A549 (cell line): ENCODE results near the gene CIBAR2. TPM values are rescaled to one million over a fixed set of nuclear protein-coding genes. Genes with fewer than 3 reads are reported as not detected.
A peak's percentile ranks its signal among the peaks of the same experiment; 100 is the strongest.

Experiments
- ATAC-seq, 2 experiments: fragments of 200-7000 bp in 1 of 2; fragments of >200 bp in 1 of 2; cut with Nextera tagmentation in 1 of 2; cut with Tn5 transposase in 1 of 2; 3 replicates each; pipeline versions ENCODE4 v1.8.0 to v1.9.1; 2018 to 2020; ENCODE audit warnings: mild to moderate bottlenecking in 1 of 2, moderate library complexity in 1 of 2
- CTCF ChIA-PET: fragments of 300-600 bp; sonication (Branson Sonifier 250); formaldehyde crosslinking; extraction: SDS; loops from one replicate; lab custom pipeline; 2021; ENCODE audit warnings: antibody characterized with exemption, inconsistent platforms; lab: Yijun Ruan, JAX
- POLR2A ChIA-PET: fragments of 350-600 bp; formaldehyde crosslinking; extraction: SDS; loops from one replicate; lab custom pipeline; 2021; ENCODE audit warnings: antibody characterized with exemption, inconsistent platforms; lab: Yijun Ruan, JAX
- DNase-seq, 2 experiments: peaks; one replicate each; pipeline versions ENCODE4 v3.0.0 to v3.0.0-alpha.2; 2011 to 2016; ENCODE audit warnings: low read depth in 1 of 2, low spot score in 1 of 2
- FAIRE-seq: peaks from 2 replicates; lab custom pipeline; 2011; peaks lifted over from hg19 to GRCh38; lab: Jason Lieb, UNC
- H3K27ac ChIP-seq, 2 experiments: fragments of >200 bp; sonication (Bioruptor Twin); formaldehyde crosslinking; 3 replicates each; pipeline ENCODE4 v1.5.1; 2016 to 2017
- H3K4me1 ChIP-seq: fragments of >200 bp; sonication (Bioruptor Twin); formaldehyde crosslinking; 3 replicates; pipeline ENCODE4 v1.6.1; 2016
- H3K4me2 ChIP-seq: fragments of >200 bp; sonication (Bioruptor Twin); formaldehyde crosslinking; 3 replicates; pipeline ENCODE4 v1.6.1; 2016
- H3K4me3 ChIP-seq: fragments of >200 bp; sonication (Bioruptor Twin); formaldehyde crosslinking; 3 replicates; pipeline ENCODE4 v1.5.1; 2016
- H3K9me3 ChIP-seq: fragments of >200 bp; sonication (Bioruptor Twin); formaldehyde crosslinking; 3 replicates; pipeline ENCODE4 v1.6.1; 2016
- BCL3 ChIP-seq: fragments of >200 bp; sonication (Bioruptor Twin); formaldehyde crosslinking; IDR thresholded peaks from 3 replicates; pipeline ENCODE4 v1.6.1; 2016
- EHF ChIP-seq: fragments of 250-450 bp; sonication (Bioruptor Pico); IDR thresholded peaks from 2 replicates; pipeline ENCODE4 v1.5.0; 2020; ENCODE audit warnings: mild to moderate bottlenecking
- FOXS1 ChIP-seq: fragments of 250-450 bp; sonication (Bioruptor Pico); IDR thresholded peaks from 2 replicates; pipeline ENCODE4 v1.5.0; 2020; ENCODE audit warnings: mild to moderate bottlenecking, moderate library complexity
- HDAC2 ChIP-seq: fragments of 200-600 bp; sonication (generic); IDR thresholded peaks from 2 replicates; pipeline ENCODE4 v1.6.1; 2016
- HOXB13 ChIP-seq: fragments of 250-450 bp; sonication (Bioruptor Pico); IDR thresholded peaks from 2 replicates; pipeline ENCODE4 v1.5.0; 2020; ENCODE audit warnings: low read depth, mild to moderate bottlenecking, moderate library complexity
- JUN ChIP-seq, 2 experiments: fragments of >200 bp; sonication (Bioruptor Twin); formaldehyde crosslinking; IDR thresholded peaks; 2 replicates in 1 of 2; 3 replicates in 1 of 2; pipeline ENCODE4 v1.6.1; 2016 to 2017
- KDM1A ChIP-seq: fragments of 200-600 bp; sonication (generic); IDR thresholded peaks from 2 replicates; pipeline ENCODE4 v1.6.1; 2016; ENCODE audit warnings: low read depth, mild to moderate bottlenecking
- KDM5A ChIP-seq: fragments of 200-600 bp; sonication (generic); IDR thresholded peaks from 2 replicates; pipeline ENCODE4 v1.6.1; 2016; ENCODE audit warnings: antibody characterized with exemption, mild to moderate bottlenecking
- MAFK ChIP-seq: fragments of 450-650 bp; IDR thresholded peaks from 2 replicates; pipeline ENCODE4 v1.6.1; 2014; ENCODE audit not compliant: partially characterized antibody
- MAZ ChIP-seq: fragments of 150-350 bp; IDR thresholded peaks from 2 replicates; pipeline ENCODE4 v1.6.1; 2014; ENCODE audit warnings: antibody characterized with exemption, low read depth, low read length, borderline replicate concordance
- MYC ChIP-seq: IDR thresholded peaks from 2 replicates; pipeline ENCODE4 v1.6.1; 2012; ENCODE audit warnings: mild to moderate bottlenecking, inconsistent platforms, low read length, improper control_type of control experiment, borderline replicate concordance
- NR3C1 ChIP-seq: fragments of >200 bp; sonication (Bioruptor Twin); formaldehyde crosslinking; IDR thresholded peaks from 3 replicates; pipeline ENCODE4 v1.6.1; 2017
- POLR2AphosphoS2 ChIP-seq: conservative IDR thresholded peaks from 2 replicates; pipeline ENCODE4 v1.6.1; 2012; ENCODE audit warnings: low read length, improper control_type of control experiment, inconsistent platforms
- RAD21 ChIP-seq, 2 experiments: fragments of >200 bp in 1 of 2; sonication (Bioruptor Twin) in 1 of 2; formaldehyde crosslinking in 1 of 2; IDR thresholded peaks in 1 of 2; conservative IDR thresholded peaks in 1 of 2; 2 replicates in 1 of 2; 3 replicates in 1 of 2; pipeline ENCODE4 v1.6.1; 2012 to 2018; ENCODE audit warnings: inconsistent platforms in 1 of 2
- TFCP2L1 ChIP-seq: fragments of 250-450 bp; sonication (Bioruptor Pico); IDR thresholded peaks from 2 replicates; pipeline ENCODE4 v1.5.0; 2021; ENCODE audit warnings: mild to moderate bottlenecking
- ZFP36 ChIP-seq: fragments of 450-650 bp; IDR thresholded peaks from 2 replicates; pipeline ENCODE4 v1.6.1; 2014; ENCODE audit warnings: borderline replicate concordance; ENCODE audit not compliant: partially characterized antibody
- ZNF302 ChIP-seq: fragments of 250-450 bp; sonication (Bioruptor Pico); IDR thresholded peaks from 2 replicates; pipeline ENCODE4 v1.9.0; 2021; ENCODE audit warnings: inconsistent platforms, mild to moderate bottlenecking, moderate library complexity
- WGBS: methylation state at CpG from one replicate; pipeline ENCODE4 v1.1.6; 2017; ENCODE audit errors: missing lambda C conversion rate; 5-methylcytosine and 5-hydroxymethylcytosine counted together
- polyA plus RNA-seq, 4 experiments: library from polyadenylated mRNA; depleted of rRNA in 3 of 4; stranded (reverse); fragments of >200 nt; fragmentation: RNase III in 1 of 4; extraction: RNeasy Plus Mini Kit Qiagen cat#74134 plus additional on column Dnase treatment in 1 of 4; gene quantifications; 2 replicates in 3 of 4; 3 replicates in 1 of 4; pipeline ENCODE4 v1.2.3, GENCODE V29; 2011 to 2017
- TF ChIP-seq, protein P1 (sequence below): fragments of >200 bp; sonication (Bioruptor Twin); formaldehyde crosslinking; IDR thresholded peaks from 2 replicates; pipeline ENCODE4 v1.6.1; 2016
- TF ChIP-seq, protein P2 (sequence below): fragments of 450-650 bp; IDR thresholded peaks from 2 replicates; pipeline ENCODE4 v1.6.1; 2014; ENCODE audit warnings: antibody characterized with exemption

CIBAR2 gene
- polyA plus RNA-seq, 2 of the 4 experiments (the other 2 are of a cell fraction), result not detected

DNA sequence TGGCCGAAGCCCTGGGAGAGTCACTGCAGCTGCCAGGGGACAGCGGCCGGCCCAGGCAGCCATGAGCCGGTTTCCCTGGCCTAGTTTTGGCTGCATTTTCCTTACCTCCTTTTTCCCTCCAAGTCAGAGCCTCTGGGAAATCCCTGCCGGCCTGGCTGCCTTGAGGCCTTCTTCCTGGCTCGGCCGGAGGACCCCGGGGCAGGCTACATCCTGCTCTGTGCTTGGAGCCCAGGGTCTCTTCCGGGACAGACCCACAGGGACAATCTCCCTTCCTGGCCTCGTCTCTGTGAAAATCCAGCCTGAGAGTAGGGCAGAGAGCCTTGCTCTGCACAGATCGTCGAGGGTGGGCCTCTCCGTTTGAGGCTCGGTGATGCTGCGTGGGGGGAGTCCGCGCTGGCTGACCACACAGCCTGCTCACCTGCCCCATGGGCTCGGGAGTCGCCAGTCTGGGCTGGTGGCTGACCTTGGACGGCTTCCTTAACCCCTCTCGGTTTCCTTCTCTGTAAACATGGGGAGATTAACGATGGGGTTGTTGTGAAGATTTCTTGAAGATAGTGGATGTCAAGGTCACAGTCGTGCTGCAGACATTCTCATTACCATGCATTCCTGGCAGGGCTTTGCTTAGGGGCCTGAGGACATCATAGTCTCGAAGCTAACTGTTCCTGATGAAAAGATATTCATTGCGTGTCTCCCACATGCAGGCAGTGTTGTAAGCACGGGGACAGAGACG is 34.8 kb upstream of the CIBAR2 start:
- ChIA-PET CTCF (no interaction called here), POLR2A (no interaction called here)
- Histone ChIP-seq H3K4me1 (peaks cover 17% of the 10 kb centered on the region), H3K4me2 (no peak overlapping the region), H3K9me3 (no peaks in the 10 kb centered on the region), H3K27ac (no peak overlapping the region), H3K4me3 (no peak overlapping the region)
- ATAC-seq (no peak), FAIRE-seq (no peak), DNase-seq (no peak)
- WGBS, result 75% methylated on average over 22 of the region's 27 CpGs
- TF ChIP-seq BCL3 (no peak), NR3C1 (no peak), RAD21 (conservative IDR thresholded peaks at IDR 0.05 in 1 of 2, IDR thresholded peaks at IDR 0.05 in 1 of 2) (no peak), ZNF302 (no peak), ZFP36 (no peak), TFCP2L1 (CRISPR knock-in tag) (no peak), MAZ (no peak), KDM5A (no peak), FOXS1 (CRISPR knock-in tag) (no peak), MAFK (no peak), HOXB13 (CRISPR knock-in tag) (no peak), KDM1A (no peak), HDAC2 (no peak), JUN (IDR thresholded peaks at IDR 0.05) (no peak)
- TF ChIP-seq, protein P1, sequence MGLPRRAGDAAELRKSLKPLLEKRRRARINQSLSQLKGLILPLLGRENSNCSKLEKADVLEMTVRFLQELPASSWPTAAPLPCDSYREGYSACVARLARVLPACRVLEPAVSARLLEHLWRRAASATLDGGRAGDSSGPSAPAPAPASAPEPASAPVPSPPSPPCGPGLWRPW, result no peak
- TF ChIP-seq, protein P2, sequence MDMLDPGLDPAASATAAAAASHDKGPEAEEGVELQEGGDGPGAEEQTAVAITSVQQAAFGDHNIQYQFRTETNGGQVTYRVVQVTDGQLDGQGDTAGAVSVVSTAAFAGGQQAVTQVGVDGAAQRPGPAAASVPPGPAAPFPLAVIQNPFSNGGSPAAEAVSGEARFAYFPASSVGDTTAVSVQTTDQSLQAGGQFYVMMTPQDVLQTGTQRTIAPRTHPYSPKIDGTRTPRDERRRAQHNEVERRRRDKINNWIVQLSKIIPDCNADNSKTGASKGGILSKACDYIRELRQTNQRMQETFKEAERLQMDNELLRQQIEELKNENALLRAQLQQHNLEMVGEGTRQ, result no peak

DNA sequence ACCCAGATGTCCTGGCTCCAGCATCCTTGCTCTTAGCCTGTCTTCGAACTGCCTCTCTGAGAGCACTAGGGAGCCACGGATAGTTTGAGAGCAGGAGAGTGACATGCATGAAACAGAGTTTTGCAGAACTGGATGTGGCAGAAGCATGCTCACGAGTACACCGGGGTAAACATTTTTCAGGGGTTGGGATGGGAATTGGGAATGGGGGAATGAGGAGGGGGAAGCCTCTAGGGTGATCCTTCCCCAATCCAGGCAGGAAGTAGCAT is 34.2 kb upstream of the CIBAR2 start:
- ChIA-PET CTCF (no interaction called here), POLR2A (no interaction called here)
- H3K4me1 ChIP-seq, result peaks cover 11% of the 10 kb centered on the region
- no peak for TF ChIP-seq EHF
- no peak for TF ChIP-seq NR3C1
- no peak for TF ChIP-seq POLR2AphosphoS2
- 0 out of 2 replicates have a peak, but pooled peaks have one; percentile 27 for TF ChIP-seq KDM1A
- peak; percentile 75 for TF ChIP-seq ZFP36
- TF ChIP-seq MYC, result no peak
- ATAC-seq, result no peak
- WGBS, result 86% methylated on average over 4 of the region's 4 CpGs
- DNase-seq, result no peak
- no peak overlapping the region for H3K4me3 ChIP-seq
- H3K27ac ChIP-seq, result no peak overlapping the region
- H3K4me2 ChIP-seq, result no peak overlapping the region
- no peaks in the 10 kb centered on the region for H3K9me3 ChIP-seq
- no peak for FAIRE-seq

GRCh38 chr16:85145734-85146531 is 33.7 kb upstream of the CIBAR2 start:
- H3K4me1 ChIP-seq, result 0 out of 3 replicates have a peak, but pooled peaks cover 7% of the 10 kb centered on the region
- POLR2A ChIA-PET, result no interaction called here
- H3K4me3 ChIP-seq, result no peak overlapping the region
- no peak for FAIRE-seq
- H3K27ac ChIP-seq, result no peak overlapping the region
- DNase-seq, result no peak
- no peak for TF ChIP-seq MAZ
- TF ChIP-seq, all 56 proteins: peak for 0
- Histone ChIP-seq H3K9me3 (no peaks in the 10 kb centered on the region), H3K4me2 (no peak overlapping the region)
- no peak for ATAC-seq
- CTCF ChIA-PET, result interaction anchor here (3.2 kb wide), 1 partner anchor 31 kb away, joined by 16 read pairs; no protein-coding TSS in a partner anchor
- WGBS, result 83% methylated on average over 18 of the region's 20 CpGs
